Loucy (cell line): Measurements from ENCODE around the gene MT1H.

Source experiments
- CTCF ChIP-seq: fragments of 200-600 bp; sonication (generic); conservative IDR thresholded peaks from 2 replicates; pipeline ENCODE4 v1.5.1; 2014; ENCODE audit warnings: mild to moderate bottlenecking, antibody characterized with exemption, low read length
- EZH2phosphoT487 ChIP-seq: fragments of 200-600 bp; IDR thresholded peaks from 2 replicates; pipeline ENCODE4 v1.6.1; 2018; ENCODE audit warnings: antibody characterized with exemption, mild to moderate bottlenecking, moderate library complexity, borderline replicate concordance

DNA sequence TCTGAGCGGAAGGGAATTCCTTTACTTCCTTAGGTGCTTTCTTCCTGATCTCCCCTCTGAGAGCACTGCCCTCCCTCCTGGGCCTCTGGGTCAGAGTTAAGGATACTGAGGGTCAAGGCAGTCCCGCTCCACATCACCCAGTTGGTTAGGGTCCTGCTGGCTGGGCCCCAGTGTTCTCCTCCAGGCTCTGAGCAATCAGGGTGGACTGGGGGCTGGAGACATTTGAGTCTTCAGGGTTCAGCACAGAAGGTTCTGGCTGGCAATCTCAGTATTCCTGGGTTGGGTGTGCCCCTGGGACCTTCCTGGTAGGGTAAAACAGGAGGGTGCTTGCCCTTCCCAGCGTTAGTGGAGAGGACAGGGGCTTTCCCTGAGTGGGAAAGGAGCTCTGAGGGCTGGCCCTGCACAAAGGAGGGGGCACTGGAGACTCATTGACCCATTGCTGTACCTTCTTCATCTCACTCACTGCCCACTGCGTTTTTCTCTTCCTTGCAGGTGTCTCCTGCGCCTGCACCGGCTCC, 36.7 kb upstream of the MT1H start:
- TF ChIP-seq CTCF: no peak
- TF ChIP-seq EZH2phosphoT487: no peak
